ENCODE results near the gene LRRC8C.

GRCh38 chr1:89685461-89685860 is 52.5 kb downstream of the LRRC8C start:
- TF ChIP-seq CTCF (IDR thresholded peaks at IDR 0.05): no peak
- TF ChIP-seq POLR2A (IDR thresholded peaks at IDR 0.05): no peak
- no peak for TF ChIP-seq POLR2AphosphoS5 (IDR thresholded peaks at IDR 0.05)

Data from sigmoid colon (tissue), 4 donors.